ENCODE results near the gene CHRNG.

CHRNG gene, protein sequence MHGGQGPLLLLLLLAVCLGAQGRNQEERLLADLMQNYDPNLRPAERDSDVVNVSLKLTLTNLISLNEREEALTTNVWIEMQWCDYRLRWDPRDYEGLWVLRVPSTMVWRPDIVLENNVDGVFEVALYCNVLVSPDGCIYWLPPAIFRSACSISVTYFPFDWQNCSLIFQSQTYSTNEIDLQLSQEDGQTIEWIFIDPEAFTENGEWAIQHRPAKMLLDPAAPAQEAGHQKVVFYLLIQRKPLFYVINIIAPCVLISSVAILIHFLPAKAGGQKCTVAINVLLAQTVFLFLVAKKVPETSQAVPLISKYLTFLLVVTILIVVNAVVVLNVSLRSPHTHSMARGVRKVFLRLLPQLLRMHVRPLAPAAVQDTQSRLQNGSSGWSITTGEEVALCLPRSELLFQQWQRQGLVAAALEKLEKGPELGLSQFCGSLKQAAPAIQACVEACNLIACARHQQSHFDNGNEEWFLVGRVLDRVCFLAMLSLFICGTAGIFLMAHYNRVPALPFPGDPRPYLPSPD

GRCh38 chr2:232539298-232540231 lies at the start of gene CHRNG:
Gene CHRNG, plus strand, starts transcription at chr2:232539692. Its CDS starts 56 bp downstream, at chr2:232539748.
- H3K79me2 ChIP-seq (ENCODE audit: insufficient read depth, low read depth): no peaks in the 10 kb centered on the region
- no peaks in the 10 kb centered on the region for H4K20me1 ChIP-seq (ENCODE audit: insufficient read depth)
- H3K4me2 ChIP-seq: no peak within 1 kb of the TSS
- no peaks in the 10 kb centered on the region for H3K4me1 ChIP-seq (ENCODE audit: low read depth, poor library complexity, severe bottlenecking)
- no peaks in the 10 kb centered on the region for H3K36me3 ChIP-seq (ENCODE audit: insufficient read depth)
- H3K4me3 ChIP-seq (IDR thresholded peaks at IDR 0.05; ENCODE audit: insufficient read depth, low read depth, low read length): no peak within 1 kb of the TSS
- no peak within 1 kb of the TSS for H2AFZ ChIP-seq (ENCODE audit: low read depth)
- H3K9ac ChIP-seq: no peak within 1 kb of the TSS
- H3K27ac ChIP-seq: no peak within 1 kb of the TSS
- H3K27me3 ChIP-seq (ENCODE audit: insufficient read depth, low read depth): peaks cover 2% of the 10 kb centered on the region; the same call in 1 of the 2 replicates
- TF ChIP-seq, protein P1, sequence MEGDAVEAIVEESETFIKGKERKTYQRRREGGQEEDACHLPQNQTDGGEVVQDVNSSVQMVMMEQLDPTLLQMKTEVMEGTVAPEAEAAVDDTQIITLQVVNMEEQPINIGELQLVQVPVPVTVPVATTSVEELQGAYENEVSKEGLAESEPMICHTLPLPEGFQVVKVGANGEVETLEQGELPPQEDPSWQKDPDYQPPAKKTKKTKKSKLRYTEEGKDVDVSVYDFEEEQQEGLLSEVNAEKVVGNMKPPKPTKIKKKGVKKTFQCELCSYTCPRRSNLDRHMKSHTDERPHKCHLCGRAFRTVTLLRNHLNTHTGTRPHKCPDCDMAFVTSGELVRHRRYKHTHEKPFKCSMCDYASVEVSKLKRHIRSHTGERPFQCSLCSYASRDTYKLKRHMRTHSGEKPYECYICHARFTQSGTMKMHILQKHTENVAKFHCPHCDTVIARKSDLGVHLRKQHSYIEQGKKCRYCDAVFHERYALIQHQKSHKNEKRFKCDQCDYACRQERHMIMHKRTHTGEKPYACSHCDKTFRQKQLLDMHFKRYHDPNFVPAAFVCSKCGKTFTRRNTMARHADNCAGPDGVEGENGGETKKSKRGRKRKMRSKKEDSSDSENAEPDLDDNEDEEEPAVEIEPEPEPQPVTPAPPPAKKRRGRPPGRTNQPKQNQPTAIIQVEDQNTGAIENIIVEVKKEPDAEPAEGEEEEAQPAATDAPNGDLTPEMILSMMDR (conservative IDR thresholded peaks at IDR 0.05; ENCODE audit: low read depth, low read length): no peak

DNA sequence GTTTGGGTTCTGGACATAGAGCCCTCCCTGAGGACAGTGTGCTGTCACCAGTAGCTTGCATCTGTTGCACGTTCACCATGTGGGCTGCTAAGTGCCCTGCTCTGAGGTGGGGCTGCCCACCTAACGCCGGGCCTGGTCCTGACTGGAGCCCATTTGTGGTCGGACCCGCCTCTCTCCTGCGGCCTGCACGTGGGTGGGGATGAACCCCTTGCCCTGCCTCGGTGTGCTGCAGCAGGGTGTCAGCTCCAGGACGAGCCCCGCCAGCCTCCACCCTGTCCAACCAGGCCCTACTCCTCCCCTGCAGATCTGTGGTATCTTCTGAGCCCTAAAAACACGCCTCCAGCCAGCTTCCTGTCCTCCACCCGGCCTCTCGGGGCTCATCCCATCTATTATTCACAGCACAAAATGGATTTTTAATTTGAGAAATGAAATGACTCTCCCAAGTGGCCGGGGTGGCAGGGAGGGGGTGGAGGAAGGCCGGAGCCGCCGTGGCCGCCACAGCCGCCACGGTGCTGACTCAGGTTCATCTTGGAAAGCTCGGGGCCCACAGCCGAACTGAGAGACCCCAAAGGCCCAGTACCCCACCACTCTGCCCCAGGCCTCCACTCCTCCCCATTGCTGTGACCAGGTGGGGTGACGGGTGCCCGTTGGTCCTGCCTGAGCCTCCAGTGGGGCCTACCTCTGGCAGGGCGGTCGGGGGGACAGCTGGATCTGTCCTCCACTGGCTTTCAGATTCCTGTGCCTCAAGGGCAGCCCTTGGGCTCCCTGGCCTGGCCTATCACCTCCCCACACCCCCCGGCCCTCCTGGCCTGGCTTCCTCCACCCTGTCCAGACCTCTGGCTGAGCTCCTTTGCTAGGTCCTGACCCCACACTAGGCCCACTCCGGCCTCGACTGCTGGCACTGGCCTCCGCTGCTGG lies 49.0 kb upstream of the CHRNG start:
- no peaks in the 10 kb centered on the region for H3K79me2 ChIP-seq (ENCODE audit: insufficient read depth, low read depth)
- H3K9ac ChIP-seq: no peak overlapping the region
- no peaks in the 10 kb centered on the region for H3K36me3 ChIP-seq (ENCODE audit: insufficient read depth)
- no peak overlapping the region for H3K4me2 ChIP-seq
- H3K4me3 ChIP-seq (IDR thresholded peaks at IDR 0.05; ENCODE audit: insufficient read depth, low read depth, low read length): no peak overlapping the region
- H3K27me3 ChIP-seq (ENCODE audit: insufficient read depth, low read depth): no peaks in the 10 kb centered on the region
- H3K27ac ChIP-seq: no peak overlapping the region
- no peaks in the 10 kb centered on the region for H3K4me1 ChIP-seq (ENCODE audit: low read depth, poor library complexity, severe bottlenecking)
- no peaks in the 10 kb centered on the region for H4K20me1 ChIP-seq (ENCODE audit: insufficient read depth)
- H2AFZ ChIP-seq (ENCODE audit: low read depth): no peak overlapping the region
- TF ChIP-seq, protein P1 (conservative IDR thresholded peaks at IDR 0.05; ENCODE audit: low read depth, low read length): no peak

- Histone ChIP-seq H3K27ac (no peak overlapping the region), H4K20me1 (ENCODE audit: insufficient read depth) (no peaks in the 10 kb centered on the region), H3K27me3 (ENCODE audit: insufficient read depth, low read depth) (no peaks in the 10 kb centered on the region), H3K36me3 (ENCODE audit: insufficient read depth) (no peaks in the 10 kb centered on the region), H2AFZ (ENCODE audit: low read depth) (no peak overlapping the region), H3K4me2 (no peak overlapping the region), H3K4me3 (IDR thresholded peaks at IDR 0.05; ENCODE audit: insufficient read depth, low read depth, low read length) (no peak overlapping the region), H3K79me2 (ENCODE audit: insufficient read depth, low read depth) (no peaks in the 10 kb centered on the region), H3K9ac (no peak overlapping the region), H3K4me1 (ENCODE audit: low read depth, poor library complexity, severe bottlenecking) (no peaks in the 10 kb centered on the region)
- TF ChIP-seq, protein P1 (conservative IDR thresholded peaks at IDR 0.05; ENCODE audit: low read depth, low read length): no peak
Observed at GRCh38 chr2:232491139-232491780, 48.2 kb upstream of the CHRNG start.

Data from KMS-11 (cell line).